GM18867 (cell line): ENCODE data around the gene FGF9.

Experiments used
- ATAC-seq: cut with Tn5 transposase; IDR thresholded peaks from one replicate; pipeline ENCODE4 v1.9.1; 2021; ENCODE audit warnings: mild to moderate bottlenecking, moderate library complexity; ENCODE audit not compliant: unreplicated experiment

The FGF9 gene

DNA sequence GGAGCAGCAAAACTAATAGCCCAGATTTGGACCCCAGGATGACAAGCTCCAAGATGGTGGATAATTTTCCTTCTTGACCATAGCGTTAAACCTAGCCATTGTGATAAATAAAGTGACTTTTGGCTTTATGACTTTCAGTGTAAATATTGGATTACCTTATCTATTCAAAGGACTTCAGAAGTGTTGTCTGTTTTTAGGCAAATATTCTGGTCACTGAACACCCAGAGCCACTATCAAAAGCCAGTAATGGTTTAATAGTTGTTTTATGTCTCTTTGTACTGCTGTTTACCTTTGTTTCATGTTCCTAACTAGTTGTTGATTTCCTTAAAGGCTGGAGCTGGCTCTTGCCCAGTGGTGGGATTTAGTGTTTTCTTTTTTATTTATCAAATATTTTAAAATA is 81.6 kb downstream of the FGF9 start:
- no peak for ATAC-seq

DNA sequence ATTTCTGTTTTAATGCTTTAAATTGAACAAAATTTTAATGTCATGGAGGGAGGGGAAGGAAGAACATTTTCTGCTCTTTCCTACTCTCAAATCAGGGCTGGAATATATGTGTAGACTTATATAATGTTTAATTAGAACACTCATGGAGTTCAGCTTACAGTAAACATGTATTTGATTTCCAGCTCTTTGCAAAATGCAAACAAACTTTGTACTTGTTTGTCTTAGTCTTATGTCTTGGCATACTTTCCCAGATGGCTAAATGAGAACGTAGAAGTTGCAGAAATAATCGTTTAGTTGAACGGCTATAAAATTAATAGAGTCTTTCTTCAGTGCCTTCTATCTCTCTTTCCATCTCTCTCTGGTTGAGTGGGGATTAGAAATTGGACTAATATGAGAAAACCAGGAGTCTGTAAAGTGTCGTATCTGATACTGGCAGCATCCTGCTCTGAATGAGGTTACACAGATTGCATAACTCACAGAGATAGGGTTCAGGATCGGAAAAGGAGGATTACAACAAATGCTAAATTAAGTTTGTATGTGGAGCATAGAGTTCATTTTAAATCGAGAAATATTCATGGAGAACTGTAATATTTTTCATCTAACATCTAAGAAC is 82.3 kb downstream of the FGF9 start:
- ATAC-seq, result no peak
